Stimulated activated CD8-positive, alpha-beta memory T cell treated with anti-CD3 and anti-CD28 coated beads, Interleukin-2, amount 100 ng/mL, for 48 hours (primary cell): Measurements from ENCODE around the gene MGAT4C.

Experiments
- DNase-seq, 2 donors: peaks; one replicate each; pipeline ENCODE4 v3.0.0-alpha.2; 2020; ENCODE audit warnings: low read depth in 2 of 2

The MGAT4C gene

GRCh38 chr12:85975716-85976115 is 280.5 kb downstream of the MGAT4C start:
- DNase-seq: no peak

GRCh38 chr12:85971800-85972199 is 284.4 kb downstream of the MGAT4C start:
- DNase-seq: no peak

GRCh38 chr12:85968606-85969005 is 287.6 kb downstream of the MGAT4C start:
- no peak for DNase-seq

- DNase-seq: no peak
Measured at GRCh38 chr12:85963326-85963725, 292.9 kb downstream of the MGAT4C start.

GRCh38 chr12:85956081-85956480 is 300.1 kb downstream of the MGAT4C start:
- DNase-seq: no peak

- DNase-seq: no peak
Measured at GRCh38 chr12:85955127-85955526, 301.1 kb downstream of the MGAT4C start.

GRCh38 chr12:85951823-85952222 is 304.4 kb downstream of the MGAT4C start:
- DNase-seq: no peak

GRCh38 chr12:85949253-85949652 is 306.9 kb downstream of the MGAT4C start:
- DNase-seq: no peak

GRCh38 chr12:85948340-85948739 is 307.9 kb downstream of the MGAT4C start:
- DNase-seq: no peak

GRCh38 chr12:85947286-85947685 is 308.9 kb downstream of the MGAT4C start:
- no peak for DNase-seq

- no peak for DNase-seq
Measured at GRCh38 chr12:85946375-85946774, 309.8 kb downstream of the MGAT4C start.

- DNase-seq: no peak
Measured at GRCh38 chr12:85927166-85927565, 329.0 kb downstream of the MGAT4C start.

- no peak for DNase-seq
Measured at GRCh38 chr12:85923767-85924331, 332.3 kb downstream of the MGAT4C start.

- DNase-seq: no peak
Measured at GRCh38 chr12:85920324-85920947, 335.8 kb downstream of the MGAT4C start.
